Occipital lobe (tissue), 2 donors: ENCODE results near the gene TINAGL1. TPM values are rescaled to one million over a fixed set of nuclear protein-coding genes. Genes with fewer than 3 reads are reported as not detected.

ENCODE experiments used
- DNase-seq: peaks from one replicate; lab custom pipeline; 2025; lab: John Stamatoyannopoulos, UW
- total RNA-seq: library from RNA; depleted of rRNA; stranded (reverse); fragments of >200 nt; gene quantifications from one replicate; pipeline ENCODE4 v1.2.3, GENCODE V29; 2014

Gene TINAGL1
- total RNA-seq, 1 donor from 2014 or later = 2.8 TPM

DNA sequence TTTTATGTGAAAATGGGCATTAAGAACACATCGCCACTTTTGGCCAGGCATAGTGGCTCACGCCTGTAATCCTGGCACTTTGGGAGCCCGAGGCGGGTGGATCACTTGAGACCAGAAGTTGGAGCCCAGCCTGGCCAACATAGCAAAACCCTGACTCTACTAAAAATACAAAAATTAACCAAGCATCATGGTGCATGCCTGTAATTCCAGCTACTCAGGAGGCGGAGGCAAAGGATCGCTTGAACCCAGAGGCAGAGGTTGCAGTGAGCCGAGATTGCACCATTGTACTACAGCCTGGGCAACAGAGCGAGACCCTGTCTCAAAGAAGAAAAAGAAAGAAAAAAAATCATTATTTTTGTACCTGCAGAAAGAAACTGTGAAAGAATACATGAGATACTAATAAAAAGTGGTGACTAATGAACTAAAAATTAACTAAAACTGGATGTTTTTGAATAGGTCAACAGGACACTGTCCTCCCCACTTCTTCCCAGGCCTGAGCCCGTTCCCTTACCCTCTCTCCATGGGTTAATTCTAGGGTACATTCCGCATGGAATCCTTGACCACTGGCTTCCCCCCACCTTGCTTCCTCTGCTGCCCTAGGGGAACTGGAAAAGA is 8.3 kb upstream of the TINAGL1 start:
- no peak for DNase-seq

DNA sequence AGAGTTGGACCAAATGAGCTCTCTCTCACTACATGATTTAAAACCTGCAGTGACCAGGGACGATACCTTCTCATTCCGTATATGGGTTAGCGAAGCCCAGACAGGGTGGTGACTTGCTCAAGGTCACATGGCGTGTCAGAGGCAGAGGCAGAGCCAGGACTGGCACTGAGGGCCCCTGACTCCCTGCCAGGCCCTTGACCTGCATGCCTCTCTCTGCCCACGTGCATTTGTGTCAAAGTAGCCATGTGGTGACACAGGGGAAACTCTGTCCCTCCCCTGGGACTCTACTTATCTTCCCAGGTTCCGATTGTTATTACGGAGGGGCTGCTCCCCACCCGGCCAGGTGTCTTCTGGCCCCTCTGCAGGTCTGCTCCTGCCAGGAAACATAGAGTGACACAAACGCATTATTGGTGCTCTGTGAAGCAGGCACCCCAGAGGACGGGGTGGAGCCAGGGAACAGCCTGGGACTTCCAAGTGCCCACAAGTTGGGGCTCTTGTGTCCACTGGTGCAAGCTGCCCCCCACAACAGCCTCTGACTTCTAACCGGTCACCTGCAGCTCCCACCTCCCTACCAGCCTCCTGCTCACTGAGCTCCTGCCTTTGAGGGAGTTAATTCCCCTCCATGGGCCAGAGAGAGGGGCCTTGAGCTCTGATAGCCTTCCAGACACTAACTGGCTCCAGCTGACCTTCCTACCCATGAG is 7.3 kb upstream of the TINAGL1 start:
- no peak for DNase-seq

DNA sequence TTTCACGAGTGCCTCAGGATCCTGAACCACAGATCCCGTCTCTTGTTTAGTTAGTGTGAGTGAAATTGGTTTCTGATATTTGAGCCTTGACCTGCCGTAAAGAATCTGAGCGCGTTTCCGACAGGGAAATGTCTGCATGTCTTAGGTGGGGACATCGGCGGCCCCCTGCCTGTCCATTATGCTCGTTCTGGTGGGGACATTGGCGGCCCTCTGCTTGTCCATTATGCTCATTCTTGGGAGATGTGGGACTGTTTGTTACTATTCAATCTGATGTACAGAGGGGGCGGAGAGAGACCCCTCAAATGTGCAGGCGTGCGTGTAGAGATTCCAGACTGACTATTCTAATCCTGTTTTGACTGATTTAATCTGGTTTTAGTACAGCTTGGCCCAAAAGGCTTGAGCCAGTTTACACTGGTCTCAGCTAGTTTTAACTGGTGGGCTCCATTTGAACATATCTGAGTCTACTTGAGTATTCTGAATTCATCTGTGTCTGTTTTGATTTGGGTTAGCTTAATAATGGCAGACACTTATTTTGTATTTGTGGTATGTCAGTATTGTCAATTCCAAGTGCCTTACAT is 6.6 kb upstream of the TINAGL1 start:
- DNase-seq = no peak

DNA sequence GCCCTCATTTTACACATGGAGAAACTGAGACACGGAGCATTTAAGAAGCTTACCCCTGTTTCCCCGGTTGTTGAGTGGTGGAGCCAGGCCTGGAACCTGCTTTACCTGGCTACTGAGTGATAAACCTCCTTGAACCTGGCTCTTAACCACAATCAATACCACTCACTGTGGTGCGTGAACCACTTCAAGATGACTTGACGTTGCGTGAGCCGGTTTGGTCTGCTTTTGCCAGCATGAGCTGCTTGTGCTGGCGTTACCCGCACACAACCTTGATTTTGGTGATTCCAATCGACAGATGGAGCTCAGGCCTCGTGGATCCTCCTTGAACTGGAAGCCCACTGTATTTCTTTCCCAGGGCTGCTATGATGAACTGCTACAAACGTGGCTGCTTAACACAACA is 6.1 kb upstream of the TINAGL1 start:
- no peak for DNase-seq

DNA sequence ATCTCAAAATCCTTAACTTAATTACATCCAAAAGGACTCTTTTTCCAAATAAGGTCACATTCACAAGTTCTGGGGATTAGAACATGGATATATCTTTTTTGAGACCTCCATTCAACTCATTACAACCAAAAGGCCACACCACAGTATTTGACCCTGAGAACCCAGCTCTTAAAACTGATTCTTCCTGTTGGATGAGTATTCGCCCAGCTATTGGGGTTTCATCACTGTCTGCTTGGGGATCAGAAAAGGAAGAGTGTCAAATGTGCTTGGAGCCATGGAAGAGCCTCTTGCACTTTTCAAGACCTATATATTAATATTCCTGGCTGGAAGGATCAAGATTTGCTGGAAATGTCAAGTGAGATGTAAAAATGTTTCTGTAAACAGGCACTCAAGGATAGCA is 5.4 kb upstream of the TINAGL1 start:
- DNase-seq = no peak

DNA sequence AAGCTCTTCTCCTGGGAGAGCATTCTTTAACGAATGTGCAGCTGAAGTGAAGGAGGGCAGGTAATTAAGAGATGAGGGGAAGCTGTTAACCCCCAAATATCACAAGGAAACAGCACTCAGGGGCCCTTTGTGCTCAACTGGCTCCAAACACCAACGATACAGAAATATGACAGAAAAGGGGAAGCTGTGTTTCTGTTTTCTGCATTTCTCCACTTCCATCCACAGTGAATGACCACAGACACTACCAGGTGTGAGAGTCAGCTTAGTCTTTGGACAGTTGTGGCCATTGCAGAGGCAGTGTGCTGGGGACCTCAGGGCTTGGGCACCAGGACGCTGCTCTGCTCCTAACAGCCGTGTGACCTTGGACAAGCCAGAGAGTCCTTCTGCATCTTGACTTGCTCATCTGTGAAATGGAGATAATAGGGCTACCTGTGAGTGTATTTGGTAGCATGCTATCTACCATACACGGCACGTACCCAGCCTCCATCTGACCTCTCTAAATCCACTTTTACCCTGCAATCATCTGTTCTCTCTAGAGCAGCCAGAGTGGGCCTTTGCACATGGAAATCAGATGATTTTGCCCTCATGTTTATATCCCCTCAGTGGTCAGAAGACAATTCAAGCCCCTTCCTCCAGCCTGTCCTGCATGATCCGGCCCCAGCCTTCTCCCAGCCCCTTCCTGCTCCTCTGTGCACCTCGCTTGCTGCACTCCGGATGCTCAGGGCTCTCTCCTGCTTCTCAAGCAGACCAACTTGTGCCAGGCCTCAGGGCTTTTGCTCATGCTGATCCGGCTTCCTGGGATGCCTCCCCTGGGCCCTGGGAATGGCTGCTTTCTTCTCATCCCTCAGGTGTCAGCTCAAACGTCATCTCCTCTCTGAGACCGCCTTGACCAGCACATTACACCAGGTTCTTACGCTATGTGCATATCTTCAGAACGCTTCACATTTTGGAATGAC is 4.7 kb upstream of the TINAGL1 start:
- DNase-seq = no peak

DNA sequence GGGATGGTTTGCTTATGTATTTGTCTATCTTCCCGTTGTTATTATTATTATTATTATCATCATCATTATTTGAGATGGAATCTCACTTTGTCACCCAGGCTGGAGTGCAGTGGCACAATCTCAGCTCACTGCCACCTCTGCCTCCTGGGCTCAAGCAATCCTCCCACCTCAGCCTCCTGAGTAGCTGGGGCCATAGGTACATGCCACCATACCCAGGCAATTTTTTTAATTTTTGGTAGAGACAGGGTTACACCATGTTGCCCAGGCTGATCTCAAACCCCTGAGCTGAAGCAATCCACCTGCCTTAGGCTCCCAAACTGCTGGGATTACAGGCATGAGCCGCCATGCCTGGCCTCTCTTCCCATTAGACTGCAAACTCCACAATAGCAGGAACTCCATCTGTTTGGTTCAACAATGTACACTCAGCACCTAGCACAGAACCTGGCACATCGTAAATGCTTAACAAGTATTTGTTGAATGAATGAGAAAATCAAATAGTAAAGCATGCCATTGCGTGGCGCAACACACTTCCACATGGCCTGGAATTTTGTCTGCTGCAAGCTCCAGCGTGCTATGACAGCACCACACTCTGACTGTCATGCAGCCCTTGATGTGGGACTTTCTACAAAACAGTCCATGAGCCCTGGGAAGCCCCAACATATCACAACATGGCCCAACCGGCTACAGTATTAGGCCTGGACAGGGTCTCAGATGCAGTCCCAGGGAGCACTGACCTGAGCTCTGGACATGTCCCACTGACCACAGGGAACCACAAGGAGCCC is 3.8 kb upstream of the TINAGL1 start:
- no peak for DNase-seq

DNA sequence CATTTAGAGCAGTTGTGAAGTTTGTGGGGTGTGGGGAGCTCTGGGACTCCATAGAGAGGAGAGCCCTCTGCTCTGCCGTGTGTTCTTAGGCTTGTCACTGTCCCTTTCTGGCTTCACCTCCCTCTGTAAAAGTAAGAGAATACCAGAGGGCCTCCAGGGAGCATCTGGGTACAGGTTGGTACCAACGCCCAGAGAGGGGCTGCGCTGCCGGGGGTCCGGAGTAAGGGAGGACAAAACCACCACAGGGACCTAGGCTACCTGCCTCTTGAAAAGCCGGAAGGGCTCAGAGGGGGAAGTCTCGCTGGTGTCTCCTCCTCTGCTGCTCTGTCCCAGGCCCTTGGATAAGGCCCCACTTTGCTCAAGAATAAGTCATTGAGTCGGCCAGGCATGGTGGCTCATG is 3.1 kb upstream of the TINAGL1 start:
- no peak for DNase-seq

DNA sequence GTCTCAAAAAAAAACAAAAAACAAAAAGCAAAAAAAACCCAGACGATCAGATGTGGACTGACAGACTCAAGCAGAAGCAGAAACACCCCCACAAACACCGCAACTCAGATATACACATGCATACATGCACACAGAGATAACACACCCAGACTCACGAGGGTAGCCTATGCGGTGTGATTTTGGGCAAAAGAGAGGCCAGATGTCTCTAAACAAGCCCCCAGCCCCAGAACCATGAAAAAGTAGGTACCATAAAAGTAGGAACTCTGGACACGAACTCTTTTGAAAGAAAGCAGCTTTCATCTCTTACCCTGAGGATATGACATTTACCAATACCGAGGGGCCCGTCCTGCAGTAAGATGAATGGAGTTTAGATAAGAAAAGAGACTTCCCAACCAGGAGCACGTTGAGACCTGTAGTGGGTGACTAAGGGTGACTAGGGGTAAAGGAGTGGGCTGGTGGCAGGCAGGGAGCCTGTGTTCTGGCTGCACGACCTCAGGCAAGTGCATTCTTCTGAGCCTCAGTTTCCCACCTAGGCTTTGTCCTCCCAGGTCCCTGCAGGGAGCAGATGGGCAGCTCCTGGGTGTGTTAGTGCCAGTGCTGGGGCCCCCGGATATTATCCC is 1.5 kb upstream of the TINAGL1 start:
- no peak for DNase-seq

DNA sequence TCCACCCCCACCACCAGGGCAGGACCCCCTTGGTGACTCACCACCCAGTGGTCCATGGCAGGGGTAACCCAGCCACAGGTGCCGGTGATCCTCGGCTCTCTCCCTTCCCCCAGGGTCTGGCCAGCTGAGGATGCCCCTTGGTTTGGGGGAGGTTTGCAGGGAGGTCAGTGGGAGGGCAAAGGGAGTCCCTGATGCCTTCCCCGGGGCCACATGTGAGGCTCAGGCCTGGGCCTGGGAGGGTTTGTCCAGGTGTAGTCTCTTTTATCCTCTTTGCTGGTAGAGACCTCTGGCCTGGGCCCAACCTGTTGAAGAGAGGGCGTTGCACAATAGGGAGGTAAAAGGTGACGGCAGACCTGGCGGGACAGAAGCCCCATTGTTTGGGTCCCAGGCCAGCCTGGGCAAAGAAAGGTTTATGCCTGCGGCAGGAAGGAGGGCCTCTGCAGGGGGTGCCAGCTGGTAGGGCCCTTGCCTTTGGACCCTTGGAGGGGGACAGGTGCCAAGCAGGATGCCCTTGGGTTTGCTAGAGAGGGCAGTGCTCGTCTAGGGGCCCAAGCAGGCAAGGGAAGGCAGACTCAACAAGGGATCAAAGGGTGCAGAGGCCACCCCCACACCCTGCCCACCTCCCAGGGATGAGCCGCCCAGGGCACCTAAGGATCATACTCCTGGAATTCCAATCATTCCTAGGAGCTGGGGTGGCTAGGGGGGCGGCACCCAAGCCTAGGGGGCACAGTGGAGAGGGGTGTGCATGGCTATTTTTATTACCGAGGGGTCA is 760 bp upstream of the TINAGL1 start:
- no peak for DNase-seq

DNA sequence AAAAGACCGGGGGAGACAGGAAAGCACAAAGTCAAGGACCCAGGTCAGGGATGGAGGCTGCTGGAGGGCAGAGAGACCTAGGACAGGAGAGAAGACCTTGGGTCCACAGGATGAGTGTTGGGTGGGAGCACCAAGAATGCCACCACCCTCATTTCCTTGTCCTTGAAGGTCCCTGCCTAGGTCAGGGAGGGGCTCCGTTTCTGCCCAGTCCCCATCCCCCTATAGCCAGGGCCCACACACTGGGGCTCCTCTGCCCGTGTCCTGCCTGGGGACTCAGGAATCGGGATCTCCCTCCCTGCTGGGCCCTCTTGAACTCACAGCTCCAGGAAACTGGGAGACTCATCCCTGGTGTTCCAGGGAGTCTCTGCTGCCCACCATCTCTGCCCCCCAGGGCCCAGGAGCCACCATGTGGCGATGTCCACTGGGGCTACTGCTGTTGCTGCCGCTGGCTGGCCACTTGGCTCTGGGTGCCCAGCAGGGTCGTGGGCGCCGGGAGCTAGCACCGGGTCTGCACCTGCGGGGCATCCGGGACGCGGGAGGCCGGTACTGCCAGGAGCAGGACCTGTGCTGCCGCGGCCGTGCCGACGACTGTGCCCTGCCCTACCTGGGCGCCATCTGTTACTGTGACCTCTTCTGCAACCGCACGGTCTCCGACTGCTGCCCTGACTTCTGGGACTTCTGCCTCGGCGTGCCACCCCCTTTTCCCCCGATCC is 584 bp downstream of the TINAGL1 start:
- DNase-seq = no peak

DNA sequence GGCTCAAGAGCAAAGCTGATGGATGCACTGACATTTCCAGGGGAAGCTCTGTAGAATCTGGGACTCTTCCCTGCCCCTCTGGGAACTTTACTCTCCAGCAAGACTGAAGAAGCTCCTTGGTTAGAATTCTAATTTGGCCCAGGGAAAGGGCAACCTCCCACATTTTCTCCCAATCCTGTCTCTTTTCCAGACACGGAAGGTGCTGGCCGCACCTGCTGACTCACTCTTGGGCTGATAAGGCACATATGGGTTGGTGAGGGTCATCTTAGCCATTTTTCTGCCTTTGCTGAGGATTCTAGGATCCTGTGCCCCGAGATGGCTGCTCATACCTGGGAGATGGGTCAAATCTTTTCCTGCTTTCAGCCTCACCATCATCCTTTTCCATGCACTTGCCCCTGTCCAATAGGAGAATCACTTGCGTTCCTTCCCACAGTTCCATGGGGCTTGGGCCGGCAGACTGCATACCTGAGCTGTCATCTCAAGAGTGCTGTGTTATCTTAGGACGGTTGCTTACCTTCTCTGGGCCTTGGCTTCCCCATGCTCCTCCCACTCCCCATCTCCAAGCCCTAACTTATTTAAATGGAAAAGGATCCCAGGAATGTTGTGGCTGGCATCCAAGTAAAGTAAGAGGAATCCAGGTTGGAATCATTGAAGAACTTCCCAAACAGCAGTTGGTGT is 1.3 kb downstream of the TINAGL1 start:
- DNase-seq = no peak

DNA sequence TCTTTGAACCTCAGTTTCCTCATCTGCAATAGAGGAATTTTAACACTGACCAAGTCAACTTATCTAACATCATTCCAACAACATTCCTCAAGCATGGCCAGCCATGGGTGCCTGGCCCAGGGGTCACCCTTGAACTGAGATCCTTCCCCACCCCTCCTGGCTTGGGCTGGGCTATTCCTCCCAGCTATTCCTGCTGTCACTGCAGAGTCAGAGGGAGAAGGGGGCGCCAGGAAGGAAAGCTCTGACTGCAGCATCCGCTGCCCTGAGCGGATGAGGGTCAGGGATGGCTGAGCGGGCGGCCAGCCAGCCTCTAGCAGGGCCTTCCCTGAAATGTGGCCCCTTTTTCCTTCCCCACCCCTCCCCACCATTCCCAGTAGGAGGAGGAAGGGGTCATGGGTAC is 3.1 kb downstream of the TINAGL1 start:
- no peak for DNase-seq

DNA sequence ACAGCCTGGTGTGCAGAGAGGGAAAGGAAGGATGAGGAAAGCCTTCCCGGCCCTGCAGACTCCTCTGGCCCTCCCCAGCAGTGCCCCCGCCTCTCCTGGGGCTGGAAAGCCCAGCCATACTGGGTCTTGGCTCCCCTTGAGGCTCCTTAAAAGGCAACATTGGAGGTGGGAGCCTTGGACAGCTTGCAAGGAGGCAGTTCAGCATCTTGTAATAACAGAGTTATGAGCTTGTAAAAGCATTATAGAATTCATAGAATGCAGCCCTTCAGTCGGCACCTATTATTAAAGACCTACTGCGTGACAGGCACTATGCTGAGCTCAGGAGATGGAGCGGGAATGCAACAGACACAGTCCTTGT is 4.2 kb downstream of the TINAGL1 start:
- no peak for DNase-seq

DNA sequence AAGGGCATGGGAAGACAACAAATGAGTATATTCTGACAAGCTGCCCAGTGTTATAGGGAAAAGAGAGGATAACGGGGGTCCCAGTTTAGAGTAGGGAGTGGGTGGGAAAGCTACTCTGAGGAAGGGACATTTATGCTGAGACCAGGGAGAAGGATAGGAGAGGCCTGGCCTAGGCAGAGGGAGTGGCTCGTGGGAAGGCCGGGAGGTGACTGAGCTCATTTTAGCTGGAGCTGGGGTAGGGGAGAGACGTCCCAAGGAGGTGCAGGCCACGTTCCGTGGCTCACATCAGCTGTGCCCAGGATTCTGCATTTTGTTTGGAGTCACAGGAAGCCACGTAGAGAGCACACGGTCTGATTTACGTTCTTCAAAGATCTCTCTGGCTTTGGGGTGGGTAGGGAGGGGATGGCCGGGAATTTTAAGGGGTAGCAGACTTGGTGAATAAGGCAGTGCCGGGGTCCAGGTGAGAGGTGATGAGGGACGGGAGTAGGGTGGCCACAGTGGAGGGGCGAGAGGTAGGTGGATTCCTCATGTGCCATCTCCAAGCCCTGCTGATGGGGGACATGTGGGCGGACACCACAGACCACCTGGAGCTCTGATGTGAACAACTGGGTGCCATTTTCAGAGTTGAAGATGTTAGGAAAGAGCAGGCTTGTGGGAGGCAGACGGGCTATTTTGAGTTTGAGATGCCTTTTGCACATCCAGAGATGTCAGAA is 4.7 kb downstream of the TINAGL1 start:
- no peak for DNase-seq

DNA sequence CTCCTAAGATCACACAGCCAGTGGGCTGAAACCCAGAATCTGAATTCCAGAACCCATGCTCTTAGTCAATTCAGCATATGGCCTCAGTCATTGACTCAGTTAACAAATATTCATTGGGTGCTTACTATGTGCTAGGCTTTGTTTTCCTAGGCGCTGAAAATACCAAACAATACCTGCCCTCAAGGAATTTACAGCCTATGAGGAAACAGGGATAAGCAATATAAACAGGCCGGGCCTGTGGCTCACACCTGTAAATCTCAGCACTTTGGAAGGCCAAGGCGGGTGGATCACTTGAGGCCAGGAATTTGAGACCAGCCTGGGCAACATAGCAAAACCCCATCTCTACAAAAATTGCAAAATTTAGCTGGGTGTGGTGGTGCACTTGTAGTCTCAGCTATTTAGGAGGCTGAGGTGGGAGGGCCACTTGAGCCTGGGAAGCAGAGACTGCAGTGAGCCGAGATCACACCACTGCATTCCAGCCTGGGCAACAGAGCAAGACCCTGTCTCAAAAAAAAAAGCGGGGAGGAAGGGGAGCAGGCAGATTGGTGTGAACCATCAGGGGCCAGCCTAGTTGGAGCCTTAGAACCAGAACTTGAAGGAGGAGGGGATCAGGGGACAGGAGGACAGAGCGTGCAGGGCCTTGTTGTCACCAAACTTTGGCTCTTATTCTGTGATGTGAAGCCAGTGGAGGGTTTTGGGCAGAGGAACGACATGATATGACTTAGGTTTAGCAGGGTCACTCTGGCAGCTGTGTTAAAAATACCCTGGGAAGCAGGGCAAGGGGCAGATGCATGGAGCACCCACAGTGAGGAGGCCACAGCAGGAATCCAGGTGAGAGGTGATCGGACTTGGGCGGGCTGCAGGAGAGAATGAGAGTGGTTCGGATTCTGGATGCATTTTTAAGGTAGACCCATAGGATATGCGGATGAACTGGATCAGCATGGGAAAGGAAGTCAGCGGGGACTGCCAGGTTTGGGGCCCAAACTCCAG is 5.8 kb downstream of the TINAGL1 start:
- no peak for DNase-seq
